H1 (cell line): ENCODE results near the gene DENND4B. TPM values are rescaled to one million over a fixed set of nuclear protein-coding genes. Genes with fewer than 3 reads are reported as not detected.

ENCODE experiments used
- EP300 ChIP-seq, 2 experiments: IDR thresholded peaks; 1 replicate in 1 of 2; 2 replicates in 1 of 2; pipeline ENCODE4 v1.6.1; 2011 to 2012; ENCODE audit warnings: low read depth in 2 of 2, low read length in 2 of 2, mild to moderate bottlenecking in 2 of 2, borderline replicate concordance in 1 of 2, inconsistent platforms in 1 of 2, moderate library complexity in 1 of 2
- KDM4A ChIP-seq: IDR thresholded peaks from one replicate; pipeline ENCODE4 v1.7.1; 2012; ENCODE audit warnings: low read depth, mild to moderate bottlenecking, moderate library complexity, low read length, inconsistent platforms; ENCODE audit not compliant: severe bottlenecking
- RXRA ChIP-seq: IDR thresholded peaks from 2 replicates; pipeline ENCODE4 v1.6.1; 2011; ENCODE audit warnings: low read depth, mild to moderate bottlenecking, low read length, moderate library complexity; ENCODE audit not compliant: insufficient read depth
- SAP30 ChIP-seq: fragments of 300-600 bp; sonication (generic); IDR thresholded peaks from 2 replicates; pipeline ENCODE4 v1.7.1; 2012; ENCODE audit warnings: low read length, moderate library complexity, mild to moderate bottlenecking, inconsistent platforms; ENCODE audit not compliant: insufficient read depth, insufficient replicate concordance
- TAF7 ChIP-seq: optimal IDR thresholded peaks from 2 replicates; pipeline ENCODE3; 2011; ENCODE audit warnings: low read depth, mild to moderate bottlenecking, inconsistent platforms, low read length, moderate library complexity, borderline replicate concordance
- TBP ChIP-seq: IDR thresholded peaks from 2 replicates; pipeline ENCODE4 v1.6.1; 2011; ENCODE audit warnings: low read depth, low read length, improper control_type of control experiment
- polyA plus RNA-seq, 7 experiments: library from polyadenylated mRNA; depleted of rRNA in 3 of 7; stranded (reverse) in 5 of 7; unstranded in 2 of 7; fragments of >200 nt in 5 of 7; fragments of 200-250 nt in 2 of 7; gene quantifications; 1 replicate in 5 of 7; 2 replicates in 1 of 7; 4 replicates in 1 of 7; pipeline versions ENCODE4 v1.2.1 to v1.2.3, GENCODE V29; 2011 to 2013; ENCODE audit warnings: missing spikeins in 2 of 7, mixed read lengths in 2 of 7
- total RNA-seq: library from RNA; stranded (reverse); fragmentation: NEBNext Ultra II Directional; extraction: Animal tissue kit (Norgen Biotek cat#: 25700); gene quantifications from 2 replicates; pipeline ENCODE4 v1.2.1, GENCODE V29; 2021

The DENND4B gene
- total and polyA plus RNA-seq, 2 of the 8 experiments (the other 6 are each of a cell fraction or from before 2014, with no cell fraction given): 45.6 to 61.1 TPM

GRCh38 chr1:153942766-153943549 is 3.6 kb downstream of the DENND4B start (continued):
- no peak for TF ChIP-seq SAP30
- TF ChIP-seq TBP: no peak
- TF ChIP-seq KDM4A: no peak
- TF ChIP-seq TAF7: no peak
- no peak for TF ChIP-seq RXRA
- no peak for TF ChIP-seq EP300 (IDR thresholded peaks at IDR 0.05; ENCODE audit: borderline replicate concordance in 1 of 2, low read depth in 2 of 2, low read length in 2 of 2)
